Fibroblast of gingiva (primary cell): Measurements from ENCODE around the gene SOAT2.
A peak's percentile ranks its signal among the peaks of the same experiment; 100 is the strongest.

Experiments
- DNase-seq: peaks from one replicate; pipeline ENCODE4 v3.0.0-alpha.2; 2011; ENCODE audit warnings: low read depth

SOAT2 gene

GRCh38 chr12:53102883-53103807, at the start of gene SOAT2:
TSS of gene SOAT2 (plus strand) at chr12:53103486. CDS start at chr12:53103578, 92 bp downstream.
- no peak for DNase-seq

GRCh38 chr12:53054112-53054878, 49.0 kb upstream of the SOAT2 start:
- DNase-seq, result peak; percentile 83

- DNase-seq, result no peak
Observed at GRCh38 chr12:53055471-53056266, 47.6 kb upstream of the SOAT2 start.

- DNase-seq, result no peak
Observed at GRCh38 chr12:53056296-53056695, 47.0 kb upstream of the SOAT2 start.

- no peak for DNase-seq
Observed at GRCh38 chr12:53056901-53057300, 46.4 kb upstream of the SOAT2 start.

- DNase-seq, result no peak
Observed at GRCh38 chr12:53057816-53058500, 45.3 kb upstream of the SOAT2 start.

- no peak for DNase-seq
Observed at GRCh38 chr12:53058674-53059433, 44.4 kb upstream of the SOAT2 start.

- no peak for DNase-seq
Observed at GRCh38 chr12:53059434-53060063, 43.7 kb upstream of the SOAT2 start.

- DNase-seq, result no peak
Observed at GRCh38 chr12:53060064-53060720, 43.1 kb upstream of the SOAT2 start.

- DNase-seq, result no peak
Observed at GRCh38 chr12:53060721-53061276, 42.5 kb upstream of the SOAT2 start.

- no peak for DNase-seq
Observed at GRCh38 chr12:53061404-53062010, 41.8 kb upstream of the SOAT2 start.

- DNase-seq, result no peak
Observed at GRCh38 chr12:53062011-53062961, 41.0 kb upstream of the SOAT2 start.

GRCh38 chr12:53062977-53063707, 40.1 kb upstream of the SOAT2 start:
- DNase-seq, result no peak

GRCh38 chr12:53063708-53064612, 39.3 kb upstream of the SOAT2 start:
- peak; percentile 97 for DNase-seq

GRCh38 chr12:53064613-53065436, 38.5 kb upstream of the SOAT2 start:
- peak; percentile 6 for DNase-seq
